IPS-NIHi11 (cell line): ENCODE data around the gene MYCBPAP.

Experiments
- DNase-seq: peaks from one replicate; pipeline ENCODE4 v3.0.0; 2012; ENCODE audit warnings: mixed read lengths, low spot score

Gene MYCBPAP

DNA sequence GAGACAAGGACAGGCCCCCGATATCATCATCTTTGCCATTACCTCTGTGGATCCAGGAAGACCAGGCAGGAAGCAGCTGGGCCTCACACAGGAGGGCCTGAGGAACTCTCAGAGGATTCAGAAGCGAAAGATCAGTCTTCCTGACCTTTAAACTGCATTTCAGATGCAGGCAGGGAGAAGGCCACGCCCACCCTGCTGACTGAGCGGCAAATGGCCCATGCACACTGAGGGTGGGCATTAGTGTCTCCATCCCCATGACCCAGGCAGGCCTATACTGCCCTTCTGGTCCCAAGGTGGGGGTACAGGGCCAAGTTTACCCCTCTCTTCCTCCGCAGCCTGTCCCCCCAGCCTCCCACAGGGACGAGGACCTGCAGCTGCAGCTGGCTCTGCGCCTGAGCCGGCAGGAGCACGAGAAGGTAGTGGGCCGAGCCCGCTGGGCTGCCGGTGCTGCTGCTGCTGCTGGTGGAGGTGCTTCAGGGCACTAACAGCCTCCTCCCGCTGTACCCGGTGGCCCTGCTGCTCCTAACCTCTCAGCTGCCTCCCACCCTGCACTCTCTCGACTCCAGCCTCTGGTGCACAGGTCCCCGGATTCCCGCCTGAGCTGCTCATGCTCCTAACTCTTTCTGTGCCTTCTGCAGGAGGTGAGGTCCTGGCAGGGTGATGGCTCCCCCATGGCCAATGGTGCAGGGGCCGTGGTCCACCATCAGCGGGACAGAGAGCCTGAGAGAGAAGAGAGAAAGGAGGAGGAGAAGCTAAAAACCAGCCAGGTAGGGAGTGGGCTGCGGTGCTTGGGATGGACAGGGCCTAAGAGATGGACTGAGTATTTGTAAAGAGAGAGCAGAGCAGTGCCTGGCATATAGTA is 30.5 kb downstream of the MYCBPAP start:
- no peak for DNase-seq

- DNase-seq, result peak; percentile 55
Observed at GRCh38 chr17:50539762-50540559, 31.7 kb downstream of the MYCBPAP start.

DNA sequence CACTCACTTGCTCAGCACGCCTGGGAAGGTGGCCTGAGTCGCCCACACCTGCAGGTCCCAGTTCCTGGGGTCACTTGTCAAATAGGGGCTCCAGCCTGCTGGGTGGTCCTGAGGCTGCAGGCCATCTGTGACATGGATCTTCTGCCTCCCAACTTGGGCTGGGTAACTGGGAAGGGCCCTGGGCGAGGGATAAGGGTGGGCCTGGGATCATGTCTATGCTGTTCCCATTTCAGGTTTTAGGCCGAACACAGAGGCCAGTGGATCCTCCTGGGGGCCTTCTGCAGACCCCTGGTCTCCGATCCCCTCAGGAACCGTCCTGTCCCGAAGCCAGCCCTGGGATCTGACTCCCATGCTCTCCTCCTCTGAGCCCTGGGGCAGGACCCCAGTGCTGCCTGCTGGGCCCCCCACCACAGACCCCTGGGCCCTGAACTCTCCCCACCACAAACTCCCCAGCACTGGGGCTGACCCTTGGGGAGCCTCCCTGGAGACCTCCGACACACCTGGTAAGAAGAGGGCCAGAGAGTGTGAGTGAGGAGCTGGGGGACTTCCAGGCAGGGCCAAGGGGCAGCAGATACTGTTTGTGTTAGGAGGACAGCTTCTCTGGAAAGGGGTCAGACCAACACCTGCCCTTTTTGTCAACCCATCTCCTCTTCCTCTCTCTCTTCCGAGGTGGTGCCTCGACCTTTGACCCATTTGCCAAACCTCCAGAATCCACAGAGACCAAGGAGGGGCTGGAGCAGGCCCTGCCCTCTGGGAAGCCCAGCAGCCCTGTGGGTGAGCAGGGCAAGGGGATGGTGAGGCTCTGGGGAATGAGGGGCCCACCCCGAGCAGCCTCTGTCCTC is 32.5 kb downstream of the MYCBPAP start:
- DNase-seq, result no peak

GRCh38 chr17:50541402-50541715 is 33.1 kb downstream of the MYCBPAP start:
- DNase-seq, result no peak

GRCh38 chr17:50541716-50542688 is 33.8 kb downstream of the MYCBPAP start:
- DNase-seq, result peak; percentile 99

DNA sequence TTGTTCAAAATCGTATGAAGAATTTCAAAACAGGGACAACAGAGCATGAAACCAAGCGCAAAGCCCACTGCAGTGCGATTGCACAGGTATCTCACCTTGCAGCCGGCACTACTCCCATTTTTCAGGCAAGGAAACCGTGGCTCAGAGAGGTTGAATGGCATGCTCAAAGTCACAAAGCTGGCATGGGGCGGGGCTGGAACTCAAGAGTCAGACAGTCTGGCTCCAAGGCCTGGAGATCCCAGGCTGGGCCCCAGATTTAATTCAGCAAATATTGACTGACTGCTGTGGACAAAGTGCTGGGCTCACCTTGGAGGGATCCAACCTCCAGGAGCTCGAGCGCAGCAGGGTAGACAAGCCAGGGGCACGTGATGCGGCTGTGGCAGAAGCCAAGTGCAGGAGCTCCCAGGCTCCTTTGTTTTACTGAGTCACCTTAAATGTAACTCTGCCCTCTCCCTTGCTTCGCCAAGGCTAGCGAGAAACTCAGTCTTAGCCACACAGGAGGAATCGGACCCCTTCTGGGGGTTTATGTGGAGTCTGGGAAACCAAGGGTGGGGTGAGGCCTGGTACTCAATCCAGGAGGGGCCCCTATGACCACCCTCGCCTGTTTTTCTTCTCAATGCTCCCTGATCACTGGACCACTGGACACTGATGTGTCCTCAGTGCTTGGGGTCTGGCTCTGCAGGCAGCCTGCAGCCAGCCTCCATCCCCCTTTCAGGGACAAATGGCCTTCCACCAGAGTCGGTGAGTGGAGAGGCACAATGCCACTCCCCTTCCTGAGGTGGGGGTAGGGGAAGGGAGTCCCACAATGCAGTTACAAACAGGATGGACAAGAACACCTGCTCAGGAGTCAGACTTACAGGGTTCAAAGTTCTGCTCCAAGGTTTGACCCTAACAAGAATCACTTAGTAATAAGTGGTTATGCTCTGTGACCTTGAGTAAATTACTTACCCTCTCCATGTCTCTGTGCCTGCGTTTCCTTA is 34.8 kb downstream of the MYCBPAP start:
- no peak for DNase-seq

- DNase-seq, result no peak
Observed at GRCh38 chr17:50544516-50544915, 36.3 kb downstream of the MYCBPAP start.

DNA sequence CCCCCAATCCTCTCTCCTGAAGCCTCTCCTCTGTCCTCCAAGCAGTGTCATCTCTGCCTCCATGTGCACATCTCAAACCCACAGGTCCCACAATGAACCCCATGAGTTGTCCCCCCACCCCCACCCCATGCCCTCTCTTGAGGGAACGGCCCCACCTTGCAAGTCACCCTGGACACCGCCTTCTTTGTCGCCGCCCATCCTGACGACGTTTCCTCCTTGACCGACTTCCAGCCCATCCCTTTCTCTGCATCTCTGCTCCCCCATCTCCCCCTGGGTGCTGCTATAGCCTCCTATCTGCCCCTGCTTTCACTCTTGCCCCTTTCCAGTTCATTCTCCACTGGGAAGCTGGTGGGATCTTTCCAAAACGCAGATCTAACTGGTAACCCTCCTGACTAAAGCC is 37.1 kb downstream of the MYCBPAP start:
- DNase-seq, result no peak

DNA sequence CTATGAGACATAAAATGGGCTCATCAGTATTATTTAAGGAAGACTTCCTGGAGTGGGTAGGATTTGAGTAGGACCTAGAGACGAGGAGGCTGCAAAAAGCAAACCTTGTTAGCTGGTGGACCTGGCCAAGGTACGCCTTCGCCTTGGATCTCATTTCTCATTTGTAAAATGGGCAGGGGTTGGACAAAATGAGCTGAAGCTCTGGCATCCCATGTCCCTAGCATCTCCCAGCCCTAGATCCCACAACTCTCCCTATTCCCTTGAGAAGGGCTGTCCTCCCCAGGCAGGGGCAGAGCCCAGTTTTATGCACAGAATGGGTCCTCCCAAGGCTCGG is 38.4 kb downstream of the MYCBPAP start:
- DNase-seq, result no peak

DNA sequence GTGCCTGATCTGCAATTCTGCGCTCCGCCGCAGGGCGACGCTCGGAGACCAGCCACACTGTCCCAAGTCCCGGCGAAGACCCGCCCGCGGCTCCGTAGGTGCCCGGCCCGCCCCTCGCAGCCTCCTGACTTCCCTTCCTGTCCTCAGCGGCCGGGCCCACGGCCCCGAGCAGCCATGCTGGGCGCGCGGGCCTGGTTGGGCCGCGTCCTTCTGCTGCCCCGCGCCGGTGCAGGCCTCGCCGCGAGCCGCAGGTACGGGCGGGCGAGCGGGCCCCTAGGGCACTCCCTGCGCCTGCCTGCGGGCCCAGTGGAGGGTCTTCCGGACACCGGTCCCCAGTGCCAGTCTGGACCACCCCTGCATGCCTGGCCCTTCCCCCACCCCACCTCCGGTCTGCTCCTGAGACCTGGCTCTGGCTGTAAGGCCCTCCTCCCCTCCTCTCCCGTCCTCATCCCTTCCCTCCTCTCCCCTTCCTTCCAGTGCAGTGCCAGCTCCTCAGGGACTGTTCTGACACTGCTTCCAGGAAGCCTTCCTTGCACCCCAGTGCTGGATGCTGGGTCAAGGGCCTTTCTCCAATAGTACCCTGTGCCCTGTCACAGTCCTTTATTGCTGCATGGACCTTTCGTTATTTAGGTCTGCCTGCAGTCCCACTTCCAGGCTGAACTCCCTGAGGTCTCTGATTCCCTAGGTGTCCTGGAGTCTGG is 38.9 kb downstream of the MYCBPAP start, which contains the start of gene SPATA20:
Gene SPATA20 (plus strand): TSS at position 140 of the 701 bp plus-strand sequence. CDS start 35 bp downstream, at position 175.
- peak; percentile 92 for DNase-seq

- no peak for DNase-seq
Observed at GRCh38 chr17:50547736-50548083, 39.5 kb downstream of the MYCBPAP start.

GRCh38 chr17:50548831-50549230 is 40.6 kb downstream of the MYCBPAP start:
- no peak for DNase-seq

DNA sequence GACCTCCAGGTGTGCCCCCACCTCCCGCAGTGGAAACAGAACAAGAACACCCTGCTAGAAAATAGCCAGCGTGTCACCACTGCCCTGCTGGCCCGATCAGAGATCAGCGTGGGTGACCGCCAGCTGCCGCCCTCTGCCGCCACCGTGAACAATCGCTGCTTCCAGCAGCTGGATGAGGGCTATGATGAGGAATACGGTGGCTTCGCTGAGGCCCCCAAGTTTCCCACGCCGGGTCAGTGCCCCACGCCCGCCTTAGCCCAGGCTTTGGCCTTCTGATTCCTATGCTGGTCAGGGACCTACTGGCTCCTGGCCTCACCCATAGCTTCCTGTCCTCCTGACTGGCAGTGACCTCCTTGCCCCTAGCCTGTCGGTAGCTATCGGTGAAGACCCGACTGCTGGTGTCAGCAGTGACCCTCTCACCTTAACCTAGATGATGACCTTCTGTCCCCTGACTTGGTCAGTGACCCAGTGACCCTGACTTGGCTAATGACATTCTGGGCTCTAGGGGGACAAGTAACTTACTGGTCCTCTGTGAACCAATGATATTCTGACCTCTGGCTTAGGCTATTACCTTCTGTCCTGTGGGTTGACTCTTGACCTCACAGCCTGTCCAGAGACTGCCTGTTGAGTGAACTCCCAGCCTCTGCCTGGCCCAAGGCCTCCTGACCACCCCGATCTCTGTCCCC is 41.2 kb downstream of the MYCBPAP start:
- no peak for DNase-seq

GRCh38 chr17:50549969-50550368 is 41.7 kb downstream of the MYCBPAP start:
- no peak for DNase-seq

GRCh38 chr17:50550661-50551432 is 42.6 kb downstream of the MYCBPAP start:
- DNase-seq, result peak; percentile 84

- no peak for DNase-seq
Observed at GRCh38 chr17:50551433-50551815, 43.2 kb downstream of the MYCBPAP start.

GRCh38 chr17:50551884-50552283 is 43.6 kb downstream of the MYCBPAP start:
- no peak for DNase-seq

GRCh38 chr17:50554201-50554600 is 46.0 kb downstream of the MYCBPAP start:
- no peak for DNase-seq
